ENCODE measurements around the gene PWWP2B.

DNA sequence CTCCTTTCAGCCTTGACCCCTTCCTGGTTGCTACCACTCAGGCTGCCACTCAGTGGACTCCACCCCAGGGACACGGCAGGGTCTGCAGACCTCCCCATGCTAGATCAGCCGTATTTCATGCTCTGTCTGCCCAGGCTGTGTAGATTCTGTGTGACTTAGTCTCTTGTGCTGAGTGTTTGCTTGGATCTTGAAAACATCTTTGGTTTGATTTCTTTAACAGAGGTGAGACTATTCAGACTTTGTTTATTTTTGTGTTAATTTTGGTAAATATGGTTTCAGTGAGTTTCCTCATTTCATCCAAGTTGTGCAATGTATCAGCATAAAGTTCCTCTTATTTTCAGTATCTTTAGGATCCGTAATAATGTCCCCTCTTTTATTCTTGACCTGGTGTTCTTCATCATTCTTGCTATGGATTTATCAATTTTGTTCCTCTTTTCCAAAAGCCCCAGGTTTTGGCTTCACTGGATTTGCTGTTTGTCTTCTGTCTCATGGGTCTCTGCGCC, 21.2 kb upstream of the PWWP2B start:
- TF ChIP-seq, protein P1, sequence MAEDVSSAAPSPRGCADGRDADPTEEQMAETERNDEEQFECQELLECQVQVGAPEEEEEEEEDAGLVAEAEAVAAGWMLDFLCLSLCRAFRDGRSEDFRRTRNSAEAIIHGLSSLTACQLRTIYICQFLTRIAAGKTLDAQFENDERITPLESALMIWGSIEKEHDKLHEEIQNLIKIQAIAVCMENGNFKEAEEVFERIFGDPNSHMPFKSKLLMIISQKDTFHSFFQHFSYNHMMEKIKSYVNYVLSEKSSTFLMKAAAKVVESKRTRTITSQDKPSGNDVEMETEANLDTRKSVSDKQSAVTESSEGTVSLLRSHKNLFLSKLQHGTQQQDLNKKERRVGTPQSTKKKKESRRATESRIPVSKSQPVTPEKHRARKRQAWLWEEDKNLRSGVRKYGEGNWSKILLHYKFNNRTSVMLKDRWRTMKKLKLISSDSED (CRISPR knock-in tag; IDR thresholded peaks at IDR 0.05), result no peak
- no peak for TF ChIP-seq FOSL2 (CRISPR knock-in tag; IDR thresholded peaks at IDR 0.05)
- no peak for TF ChIP-seq KDM4B (CRISPR knock-in tag; IDR thresholded peaks at IDR 0.05)
- no peak for TF ChIP-seq ZBTB46 (CRISPR knock-in tag; IDR thresholded peaks at IDR 0.05; ENCODE audit: borderline replicate concordance)
- TF ChIP-seq ASH2L (IDR thresholded peaks at IDR 0.05; ENCODE audit: insufficient read length, low read depth, low read length), result no peak
- no peak for TF ChIP-seq ZNF468 (CRISPR knock-in tag; IDR thresholded peaks at IDR 0.05)
- TF ChIP-seq TCF7L2 (IDR thresholded peaks at IDR 0.05; ENCODE audit: low read depth, low read length), result no peak
- TF ChIP-seq PTBP1 (IDR thresholded peaks at IDR 0.05; ENCODE audit: low read depth, low read length, poor library complexity, severe bottlenecking), result no peak
- no peak for TF ChIP-seq POLR2A (IDR thresholded peaks at IDR 0.05; ENCODE audit: insufficient read depth in 1 of 2, low read depth in 2 of 2, low read length in 2 of 2)
- no peak for TF ChIP-seq PLRG1 (conservative IDR thresholded peaks at IDR 0.05)
- TF ChIP-seq BRD4 (CRISPR knock-in tag; IDR thresholded peaks at IDR 0.05), result no peak
